HG02973 (cell line): ENCODE results near the gene DMRTA2.

Source experiments
- ATAC-seq: cut with Tn5 transposase; IDR thresholded peaks from one replicate; pipeline ENCODE4 v1.9.1; 2021; ENCODE audit warnings: moderate library complexity; ENCODE audit not compliant: unreplicated experiment

The DMRTA2 gene

GRCh38 chr1:50422946-50423669 is at the start of gene DMRTA2:
TSS of gene DMRTA2 (minus strand) at chr1:50423443. CDS start at chr1:50421536, 1,907 bp downstream.
- ATAC-seq = no peak

- ATAC-seq = no peak
Measured at GRCh38 chr1:50471967-50472366, 48.7 kb upstream of the DMRTA2 start.

GRCh38 chr1:50462964-50463363 is 39.7 kb upstream of the DMRTA2 start:
- no peak for ATAC-seq

- ATAC-seq = no peak
Measured at GRCh38 chr1:50458507-50458906, 35.3 kb upstream of the DMRTA2 start.

- ATAC-seq = no peak
Measured at GRCh38 chr1:50454911-50455310, 31.7 kb upstream of the DMRTA2 start.

GRCh38 chr1:50453266-50453665 is 30.0 kb upstream of the DMRTA2 start:
- ATAC-seq = no peak

- ATAC-seq = no peak
Measured at GRCh38 chr1:50452700-50453099, 29.5 kb upstream of the DMRTA2 start.

GRCh38 chr1:50450861-50451653 is 27.8 kb upstream of the DMRTA2 start:
- ATAC-seq = no peak

- ATAC-seq = no peak
Measured at GRCh38 chr1:50447961-50448360, 24.7 kb upstream of the DMRTA2 start.

GRCh38 chr1:50441183-50441582 is 17.9 kb upstream of the DMRTA2 start:
- no peak for ATAC-seq

- ATAC-seq = no peak
Measured at GRCh38 chr1:50438945-50439344, 15.7 kb upstream of the DMRTA2 start.

GRCh38 chr1:50436489-50436888 is 13.2 kb upstream of the DMRTA2 start:
- no peak for ATAC-seq

GRCh38 chr1:50430010-50430405 is 6.8 kb upstream of the DMRTA2 start:
- no peak for ATAC-seq

GRCh38 chr1:50427818-50428779 is 4.9 kb upstream of the DMRTA2 start:
- no peak for ATAC-seq

- no peak for ATAC-seq
Measured at GRCh38 chr1:50427086-50427817, 4.0 kb upstream of the DMRTA2 start.

- no peak for ATAC-seq
Measured at GRCh38 chr1:50426702-50427085, 3.5 kb upstream of the DMRTA2 start.

GRCh38 chr1:50426108-50426700 is 3.0 kb upstream of the DMRTA2 start:
- ATAC-seq = no peak

GRCh38 chr1:50425376-50426107 is 2.3 kb upstream of the DMRTA2 start:
- no peak for ATAC-seq

GRCh38 chr1:50424884-50425375 is 1.7 kb upstream of the DMRTA2 start:
- ATAC-seq = no peak
